ENCODE results near the gene DGAT2. TPM values are rescaled to one million over a fixed set of nuclear protein-coding genes. Genes with fewer than 3 reads are reported as not detected.

The DGAT2 gene
- total RNA-seq, 1 experiment from 2014 or later, result 2.8 TPM

DNA sequence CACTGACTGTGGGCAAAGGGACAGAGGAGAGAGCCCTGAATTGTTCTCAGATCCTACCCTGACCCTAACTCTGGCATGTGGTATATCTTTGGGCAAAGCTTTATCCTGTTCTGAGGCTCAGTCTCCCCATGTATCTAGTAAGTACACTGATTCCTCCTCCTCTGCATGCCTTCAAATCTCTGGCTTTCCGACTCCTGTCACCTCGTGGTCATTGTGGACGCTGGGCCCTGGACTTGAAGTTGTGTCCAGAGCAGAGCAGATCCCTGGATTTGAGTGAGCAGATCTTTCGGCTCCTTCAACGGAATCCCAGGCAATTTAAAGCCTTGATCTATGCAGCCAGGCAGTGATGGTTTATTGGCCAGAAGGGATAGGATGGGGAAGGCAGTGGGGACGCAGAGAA, 47.9 kb upstream of the DGAT2 start:
- Mint-ChIP-seq H3K27me3 (ENCODE audit: low read depth) (peaks cover 61% of the 10 kb centered on the region), H3K9me3 (no peaks in the 10 kb centered on the region; a peak in 1 of 5 replicates), H3K27ac (no peak overlapping the region), H3K36me3 (ENCODE audit: insufficient read depth in 1 of 3, low read depth in 3 of 3) (no peaks in the 10 kb centered on the region), H3K4me1 (peaks cover 12 to 22% of the 10 kb centered on the region in 2 experiments), H3K4me3 (no peak overlapping the region)
- Histone ChIP-seq H3K9me3 (ENCODE audit: control insufficient read depth, low read depth, low read length) (no peaks in the 10 kb centered on the region), H3K56ac (ENCODE audit: insufficient read length, low read depth, low read length) (no peak overlapping the region), H3K79me2 (ENCODE audit: insufficient read depth, low read length) (no peaks in the 10 kb centered on the region), H2AFZ (ENCODE audit: low read length) (no peak overlapping the region), H3K23me2 (ENCODE audit: insufficient read length, low read depth, low read length, poor library complexity, severe bottlenecking) (no peaks in the 10 kb centered on the region), H3K4me1 (ENCODE audit: insufficient read depth, low read length) (peaks cover 2% of the 10 kb centered on the region; the same call in 1 of the 2 replicates), H3K4me2 (ENCODE audit: insufficient read depth, insufficient read length, low read length) (no peak overlapping the region), H3K79me1 (ENCODE audit: insufficient read depth, low read depth, low read length, poor library complexity, severe bottlenecking) (no peaks in the 10 kb centered on the region), H3T11ph (ENCODE audit: low read length) (no peak overlapping the region), H3K14ac (ENCODE audit: insufficient read depth, low read length) (no peak overlapping the region), H2BK120ac (ENCODE audit: low read depth, low read length, poor library complexity, severe bottlenecking) (no peak overlapping the region), H3K23ac (ENCODE audit: insufficient read length, low read depth, low read length) (no peak overlapping the region), H4K91ac (ENCODE audit: insufficient read length, low read depth, low read length) (no peak overlapping the region), H3K18ac (ENCODE audit: insufficient read length, low read depth, low read length) (no peak overlapping the region), H2BK5ac (ENCODE audit: insufficient read length, low read length) (no peak overlapping the region), H2AK5ac (ENCODE audit: insufficient read length, low read length) (no peak overlapping the region), H3K27ac (ENCODE audit: insufficient read length, low read depth, low read length) (no peak overlapping the region), H2BK12ac (ENCODE audit: insufficient read length, low read depth, low read length) (no peak overlapping the region), H2BK20ac (ENCODE audit: low read depth, low read length, poor library complexity, severe bottlenecking) (no peak overlapping the region), H4K8ac (replicated peaks; ENCODE audit: insufficient read length, low read depth, low read length) (no peak overlapping the region), H4K20me1 (ENCODE audit: control insufficient read depth, insufficient read depth, insufficient read length) (no peaks in the 10 kb centered on the region), H3K9ac (ENCODE audit: extremely low read depth, insufficient read length, low read length) (no peak overlapping the region), H3K4ac (ENCODE audit: low read depth, low read length) (no peak overlapping the region), H3K27me3 (ENCODE audit: insufficient read depth, low read length) (peaks cover 15% of the 10 kb centered on the region; the same call in 1 of the 2 replicates), H4K5ac (ENCODE audit: insufficient read length, low read depth, low read length) (no peak overlapping the region), H2BK15ac (ENCODE audit: low read depth, low read length) (no peak overlapping the region)
- no peak for DNase-seq
- no CpG with 5 or more reads among the region's 6 CpGs for WGBS (ENCODE audit: extremely low coverage, insufficient read length, low lambda C conversion rate)
- TF ChIP-seq, protein P1, sequence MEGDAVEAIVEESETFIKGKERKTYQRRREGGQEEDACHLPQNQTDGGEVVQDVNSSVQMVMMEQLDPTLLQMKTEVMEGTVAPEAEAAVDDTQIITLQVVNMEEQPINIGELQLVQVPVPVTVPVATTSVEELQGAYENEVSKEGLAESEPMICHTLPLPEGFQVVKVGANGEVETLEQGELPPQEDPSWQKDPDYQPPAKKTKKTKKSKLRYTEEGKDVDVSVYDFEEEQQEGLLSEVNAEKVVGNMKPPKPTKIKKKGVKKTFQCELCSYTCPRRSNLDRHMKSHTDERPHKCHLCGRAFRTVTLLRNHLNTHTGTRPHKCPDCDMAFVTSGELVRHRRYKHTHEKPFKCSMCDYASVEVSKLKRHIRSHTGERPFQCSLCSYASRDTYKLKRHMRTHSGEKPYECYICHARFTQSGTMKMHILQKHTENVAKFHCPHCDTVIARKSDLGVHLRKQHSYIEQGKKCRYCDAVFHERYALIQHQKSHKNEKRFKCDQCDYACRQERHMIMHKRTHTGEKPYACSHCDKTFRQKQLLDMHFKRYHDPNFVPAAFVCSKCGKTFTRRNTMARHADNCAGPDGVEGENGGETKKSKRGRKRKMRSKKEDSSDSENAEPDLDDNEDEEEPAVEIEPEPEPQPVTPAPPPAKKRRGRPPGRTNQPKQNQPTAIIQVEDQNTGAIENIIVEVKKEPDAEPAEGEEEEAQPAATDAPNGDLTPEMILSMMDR (conservative IDR thresholded peaks at IDR 0.05), result no peak
